Esophagus muscularis mucosa (tissue), 4 donors: Measurements from ENCODE around the gene ALG3. TPM values are rescaled to one million over a fixed set of nuclear protein-coding genes. Genes with fewer than 3 reads are reported as not detected.
A peak's percentile ranks its signal among the peaks of the same experiment; 100 is the strongest.

Source experiments
- DNase-seq: peaks from one replicate; pipeline ENCODE4 v3.0.0-alpha.2; 2017; ENCODE audit errors: extremely low spot score
- H3K27ac ChIP-seq, 4 donors: fragments of 200-600 bp; sonication (generic); replicated peaks in 1 of 4; 1 replicate in 3 of 4; 2 replicates in 1 of 4; pipeline ENCODE4 v1.5.1; 2016 to 2019; ENCODE audit warnings: mild to moderate bottlenecking in 1 of 4
- H3K27me3 ChIP-seq, 4 donors: fragments of 200-600 bp; sonication (generic); one replicate each; pipeline versions ENCODE4 v1.5.1 to v1.6.0; 2016 to 2019
- H3K36me3 ChIP-seq, 4 donors: fragments of 200-600 bp; sonication (generic); one replicate each; pipeline ENCODE4 v1.5.1; 2016 to 2019
- H3K4me1 ChIP-seq, 4 donors: fragments of 200-600 bp; sonication (generic); one replicate each; pipeline ENCODE4 v1.5.1; 2016 to 2019
- H3K4me3 ChIP-seq, 4 donors: fragments of 200-600 bp; sonication (generic); 1 replicate in 2 of 4; 2 replicates in 2 of 4; pipeline ENCODE4 v1.5.1; 2016 to 2019; ENCODE audit warnings: mild to moderate bottlenecking in 4 of 4, moderate library complexity in 1 of 4
- H3K9me3 ChIP-seq, 4 donors: fragments of 200-600 bp; sonication (generic); 1 replicate in 3 of 4; 2 replicates in 1 of 4; pipeline ENCODE4 v1.5.1; 2016 to 2019
- CTCF ChIP-seq, 3 experiments: fragments of 200-600 bp in 2 of 3; fragments of 450-650 bp in 1 of 3; sonication (generic) in 2 of 3; IDR thresholded peaks; one replicate each; pipeline ENCODE4 v1.5.1; 2017 to 2019; ENCODE audit warnings: antibody characterized with exemption in 3 of 3, mild to moderate bottlenecking in 2 of 3, moderate library complexity in 1 of 3
- EP300 ChIP-seq: sonication (generic); formaldehyde crosslinking; IDR thresholded peaks from one replicate; pipeline ENCODE4 v1.6.1; 2017; ENCODE audit warnings: antibody characterized with exemption
- POLR2A ChIP-seq: fragments of 450-650 bp; IDR thresholded peaks from one replicate; pipeline ENCODE4 v1.6.1; 2017; ENCODE audit warnings: antibody characterized with exemption, moderate library complexity, mild to moderate bottlenecking, low read depth
- POLR2AphosphoS5 ChIP-seq, 2 donors: sonication (generic); formaldehyde crosslinking; IDR thresholded peaks; one replicate each; pipeline ENCODE4 v1.6.1; 2017; ENCODE audit warnings: antibody characterized with exemption in 2 of 2
- WGBS: methylation state at CpG from one replicate; pipeline ENCODE4 v1.1.5; 2018; 5-methylcytosine and 5-hydroxymethylcytosine counted together
- intact Hi-C: fragments of 100-400 bp; cut with DNase I; formaldehyde crosslinking; loops from one replicate; pipeline ENCODE4 v1.15.1; 2023
- total RNA-seq, 4 donors: library from RNA; depleted of rRNA; stranded (reverse); fragments of >200 nt; gene quantifications; one replicate each; pipeline versions ENCODE4 v1.1.0 to v1.2.1, GENCODE V29; 2016

The ALG3 gene
- total RNA-seq, 4 donors from 2014 or later, result 35.6 to 48.5 (median 39.8) TPM

DNA sequence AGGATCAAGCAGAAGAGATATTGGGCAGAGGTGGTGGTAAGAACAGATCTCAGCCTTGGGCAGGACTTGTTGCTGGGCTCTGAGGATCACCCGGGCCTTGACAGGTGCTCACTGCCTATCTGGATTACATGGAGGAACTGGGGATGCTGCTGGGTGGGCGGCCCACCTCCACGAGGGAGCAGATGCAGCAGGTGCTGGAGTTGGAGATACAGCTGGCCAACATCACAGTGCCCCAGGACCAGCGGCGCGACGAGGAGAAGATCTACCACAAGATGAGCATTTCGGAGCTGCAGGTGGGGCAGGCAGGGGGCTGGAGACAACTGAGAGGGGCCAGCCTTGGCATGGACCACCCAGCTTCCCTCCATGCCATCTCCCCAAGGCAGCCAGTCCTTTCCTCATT is 34.9 kb upstream of the ALG3 start:
- H3K27me3 ChIP-seq, result peaks cover 0 to 7% (median 0%) of the 10 kb centered on the region in 4 donors
- H3K9me3 ChIP-seq, result no peaks in the 10 kb centered on the region
- no peak for DNase-seq
- 91% methylated on average over 8 of the region's 8 CpGs for WGBS
- H3K4me1 ChIP-seq, result peaks cover 0 to 4% (median 0%) of the 10 kb centered on the region in 4 donors
- TF ChIP-seq CTCF (IDR thresholded peaks at IDR 0.05) (no peak), POLR2AphosphoS5 (IDR thresholded peaks at IDR 0.05) (no peak), POLR2A (no peak), EP300 (no peak)
- H3K4me3 ChIP-seq, result no peak overlapping the region
- H3K27ac ChIP-seq, result no peak overlapping the region
- intact Hi-C loops, result no loop called here
- no peaks in the 10 kb centered on the region for H3K36me3 ChIP-seq

DNA sequence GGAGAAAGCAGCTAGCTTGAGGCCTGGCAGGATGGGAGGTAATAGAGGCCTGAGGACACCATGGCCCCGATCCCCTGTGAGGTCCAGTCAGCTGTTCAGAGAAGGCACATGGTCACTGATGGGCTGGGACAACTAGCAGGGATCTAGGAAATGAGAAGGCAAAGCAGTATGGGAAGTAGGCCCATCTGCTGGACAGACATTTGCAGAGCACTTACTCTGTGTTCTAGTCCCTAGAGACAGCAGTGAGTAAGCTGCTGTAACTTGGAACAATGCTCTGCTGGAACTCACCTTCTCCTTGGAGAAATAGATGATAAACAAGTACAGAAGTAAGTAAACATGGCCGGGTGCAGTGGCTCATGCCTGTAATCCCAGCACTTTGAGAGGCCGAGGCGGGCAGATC is 34.2 kb upstream of the ALG3 start:
- no peak for DNase-seq
- peaks cover 0 to 11% (median 0%) of the 10 kb centered on the region in 4 donors for H3K27me3 ChIP-seq
- no peak overlapping the region for H3K4me3 ChIP-seq
- H3K9me3 ChIP-seq, result no peaks in the 10 kb centered on the region
- WGBS, result 88% methylated on average over 4 of the region's 4 CpGs
- peaks cover 0 to 4% (median 0%) of the 10 kb centered on the region in 4 donors for H3K4me1 ChIP-seq
- TF ChIP-seq EP300, result no peak
- no peak for TF ChIP-seq POLR2AphosphoS5 (IDR thresholded peaks at IDR 0.05)
- TF ChIP-seq POLR2A, result no peak
- no peak for TF ChIP-seq CTCF (IDR thresholded peaks at IDR 0.05)
- intact Hi-C loops, result no loop called here
- H3K36me3 ChIP-seq, result no peaks in the 10 kb centered on the region
- no peak overlapping the region for H3K27ac ChIP-seq

GRCh38 chr3:184277366-184277765 is 28.6 kb upstream of the ALG3 start:
- H3K27me3 ChIP-seq, result peaks cover 0 to 53% (median 16%) of the 10 kb centered on the region in 4 donors
- intact Hi-C loops, result no loop called here
- WGBS, result 92% methylated on average over 6 of the region's 6 CpGs

DNA sequence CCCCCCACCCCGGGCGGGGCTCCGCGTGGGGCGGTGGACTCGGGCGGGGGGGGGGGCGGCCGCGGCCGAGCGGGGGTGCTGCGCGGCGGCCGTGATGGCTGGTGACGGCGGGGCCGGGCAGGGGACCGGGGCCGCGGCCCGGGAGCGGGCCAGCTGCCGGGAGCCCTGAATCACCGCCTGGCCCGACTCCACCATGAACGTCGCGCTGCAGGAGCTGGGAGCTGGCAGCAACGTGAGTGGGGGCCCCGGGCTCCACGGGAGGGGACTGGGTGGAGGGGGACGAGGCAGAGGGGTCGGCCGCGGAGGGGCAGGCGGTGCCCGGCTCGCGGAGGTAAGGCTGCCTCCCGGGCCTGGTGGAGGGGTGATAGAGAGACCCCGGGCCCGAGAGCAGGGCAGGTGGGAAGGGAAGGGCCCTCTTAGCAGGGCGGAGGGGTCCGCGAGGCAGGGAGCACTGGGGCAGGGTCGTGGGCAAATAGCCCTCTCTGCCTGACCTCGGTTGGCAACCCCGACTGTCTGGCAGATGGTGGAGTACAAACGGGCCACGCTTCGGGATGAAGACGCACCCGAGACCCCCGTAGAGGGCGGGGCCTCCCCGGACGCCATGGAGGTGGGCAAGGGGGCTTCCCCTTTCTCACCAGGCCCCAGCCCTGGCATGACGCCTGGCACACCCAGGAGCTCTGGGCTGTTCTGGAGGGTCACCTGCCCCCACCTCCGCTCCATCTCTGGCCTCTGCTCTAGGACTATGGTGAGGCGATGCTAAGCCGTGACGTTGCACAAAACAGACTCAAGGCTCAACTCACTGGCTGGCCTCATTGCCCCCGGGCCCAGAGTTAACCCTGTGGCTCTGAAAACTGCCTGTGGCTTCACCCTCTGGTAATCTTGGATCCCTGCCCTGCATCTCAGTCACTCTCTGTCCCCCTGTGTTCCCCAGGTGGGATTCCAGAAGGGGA is 27.5 kb upstream of the ALG3 start, which contains the start of gene ECE2:
TSS of gene ECE2 (plus strand) at position 62 of the 950 bp plus-strand sequence. CDS start at position 194, 132 bp downstream.
- Histone ChIP-seq H3K4me1 (peaks cover 0 to 10% (median 7%) of the 10 kb centered on the region in 4 donors), H3K27ac (no peak within 1 kb of the TSS), H3K27me3 (peaks cover 0 to 55% (median 16%) of the 10 kb centered on the region in 4 donors), H3K36me3 (no peaks in the 10 kb centered on the region), H3K4me3 (peak within 1 kb of the TSS in 2 of 4 donors; percentile 16 to 42), H3K9me3 (no peaks in the 10 kb centered on the region)
- DNase-seq, result no peak
- intact Hi-C loops, result no loop called here
- 30% methylated on average over 14 of the region's 65 CpGs for WGBS
- TF ChIP-seq POLR2AphosphoS5 (IDR thresholded peaks at IDR 0.05) (no peak), EP300 (no peak), CTCF (IDR thresholded peaks at IDR 0.05) (no peak)

More at GRCh38 chr3:184277366-184277765, 28.6 kb upstream of the ALG3 start:
- no peak for DNase-seq
- H3K36me3 ChIP-seq, result no peaks in the 10 kb centered on the region
- H3K4me3 ChIP-seq, result no peak overlapping the region
- TF ChIP-seq EP300 (no peak), CTCF (IDR thresholded peaks at IDR 0.05) (no peak), POLR2A (no peak), POLR2AphosphoS5 (IDR thresholded peaks at IDR 0.05) (no peak)
- no peaks in the 10 kb centered on the region for H3K9me3 ChIP-seq
- H3K27ac ChIP-seq, result no peak overlapping the region
- peaks cover 0 to 10% (median 7%) of the 10 kb centered on the region in 4 donors for H3K4me1 ChIP-seq
